T-helper 1 cell (primary cell): ENCODE results near the gene ATG14.
"Not testable (repeated sequence)": the region's sequence is repeated elsewhere in the genome, so short reads cannot be mapped to it uniquely, and the experiment has no call there.

Experiments
- DNase-seq, 5 donors: peaks; one replicate each; pipeline ENCODE4 v3.0.0-alpha.2; 2012 to 2020
- total RNA-seq, 4 donors: gene quantifications; one replicate each; lab custom pipeline; 2026; lab: John Stamatoyannopoulos, UW

ATG14 gene
- 50.6 to 65.3 (median 61.2) reads per million in 4 donors for total RNA-seq

DNA sequence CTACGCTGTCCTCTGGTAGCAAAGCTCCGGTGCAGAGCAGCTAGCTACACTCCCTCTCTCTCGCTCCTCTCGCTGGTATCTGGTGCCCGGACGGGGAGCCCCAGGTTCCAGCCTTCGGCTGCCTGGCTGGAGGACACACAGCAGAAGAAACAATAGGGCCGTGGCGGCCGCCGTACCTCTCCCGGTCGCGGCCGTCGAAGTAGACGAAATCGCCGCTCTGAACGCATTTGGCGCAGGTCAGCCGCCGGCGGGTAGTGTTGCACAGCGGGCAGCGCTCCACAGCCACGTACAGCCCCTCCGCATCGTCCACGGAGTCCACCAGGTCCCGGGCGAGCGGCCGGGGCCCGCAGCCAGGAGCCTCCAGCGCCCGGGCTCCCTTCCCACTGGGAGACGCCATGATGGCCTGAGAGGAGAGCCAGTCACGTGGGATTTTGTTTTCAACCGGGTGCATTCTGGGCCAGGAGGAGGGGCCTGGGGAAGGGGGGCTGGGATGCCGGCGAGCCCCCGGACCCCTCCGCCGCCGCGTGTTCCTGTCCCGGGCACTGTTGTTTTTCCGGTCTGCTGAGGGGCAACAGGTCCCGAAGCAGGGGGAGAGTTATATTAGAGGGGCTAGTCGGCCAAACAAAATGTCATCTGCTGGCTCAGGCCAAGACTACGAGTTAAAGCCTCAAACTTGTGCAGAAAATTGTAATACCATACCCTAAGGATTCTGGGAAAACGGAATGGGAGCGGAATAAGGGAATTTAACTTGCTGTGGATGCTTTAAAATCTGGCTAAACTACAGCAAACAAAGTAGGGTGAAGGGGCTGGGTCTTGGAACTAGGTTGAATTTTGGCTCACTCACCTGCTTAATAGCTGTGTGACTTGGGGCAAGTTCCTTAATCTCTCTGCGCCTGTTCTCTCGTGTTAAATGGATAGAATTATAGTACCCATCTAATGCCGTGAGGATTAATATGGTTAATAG lies at the start of gene ATG14:
TSS of gene ATG14 (minus strand) at position 405 of the 964 bp plus-strand sequence. CDS start at position 397, 8 bp downstream.
- peak; percentile 49 to 74 (median 63) for DNase-seq

GRCh38 chr14:55458800-55459515 lies 47.3 kb upstream of the ATG14 start:
- DNase-seq: peak in 1 of 5 donors; percentile 60

DNA sequence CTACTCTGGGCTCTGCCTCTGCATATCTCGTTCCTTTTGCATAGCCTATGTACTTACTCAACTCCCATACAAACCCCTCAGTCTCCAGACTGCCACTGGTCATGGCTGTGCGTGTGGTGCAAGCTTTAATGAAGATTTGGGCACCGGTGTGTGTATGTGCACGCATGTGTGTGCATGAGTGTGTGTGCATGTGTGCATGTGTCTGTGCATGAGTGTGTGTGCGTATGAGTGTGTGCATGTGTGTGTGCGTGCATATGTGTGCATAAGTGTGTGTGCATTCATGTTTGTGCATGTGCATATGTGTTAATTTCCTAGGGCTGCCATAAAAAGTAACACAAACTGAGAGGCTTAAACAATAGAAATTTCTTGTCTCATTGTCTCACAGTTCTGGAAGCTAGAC lies 45.9 kb upstream of the ATG14 start:
- no peak for DNase-seq

DNA sequence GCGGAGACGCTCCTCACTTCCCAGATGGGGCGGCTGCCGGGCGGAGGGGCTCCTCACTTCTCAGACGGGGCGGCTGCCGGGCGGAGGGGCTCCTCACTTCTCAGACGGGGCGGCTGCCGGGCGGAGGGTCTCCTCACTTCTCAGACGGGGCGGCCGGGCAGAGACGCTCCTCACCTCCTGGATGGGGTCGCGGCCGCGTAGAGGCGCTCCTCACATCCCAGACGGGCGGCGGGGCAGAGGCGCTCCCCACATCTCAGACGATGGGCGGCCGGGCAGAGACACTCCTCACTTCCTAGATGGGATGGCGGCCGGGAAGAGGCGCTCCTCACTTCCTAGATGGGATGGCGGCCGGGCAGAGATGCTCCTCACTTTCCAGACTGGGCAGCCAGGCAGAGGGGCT lies 44.8 kb upstream of the ATG14 start:
- not testable (repeated sequence) for DNase-seq

DNA sequence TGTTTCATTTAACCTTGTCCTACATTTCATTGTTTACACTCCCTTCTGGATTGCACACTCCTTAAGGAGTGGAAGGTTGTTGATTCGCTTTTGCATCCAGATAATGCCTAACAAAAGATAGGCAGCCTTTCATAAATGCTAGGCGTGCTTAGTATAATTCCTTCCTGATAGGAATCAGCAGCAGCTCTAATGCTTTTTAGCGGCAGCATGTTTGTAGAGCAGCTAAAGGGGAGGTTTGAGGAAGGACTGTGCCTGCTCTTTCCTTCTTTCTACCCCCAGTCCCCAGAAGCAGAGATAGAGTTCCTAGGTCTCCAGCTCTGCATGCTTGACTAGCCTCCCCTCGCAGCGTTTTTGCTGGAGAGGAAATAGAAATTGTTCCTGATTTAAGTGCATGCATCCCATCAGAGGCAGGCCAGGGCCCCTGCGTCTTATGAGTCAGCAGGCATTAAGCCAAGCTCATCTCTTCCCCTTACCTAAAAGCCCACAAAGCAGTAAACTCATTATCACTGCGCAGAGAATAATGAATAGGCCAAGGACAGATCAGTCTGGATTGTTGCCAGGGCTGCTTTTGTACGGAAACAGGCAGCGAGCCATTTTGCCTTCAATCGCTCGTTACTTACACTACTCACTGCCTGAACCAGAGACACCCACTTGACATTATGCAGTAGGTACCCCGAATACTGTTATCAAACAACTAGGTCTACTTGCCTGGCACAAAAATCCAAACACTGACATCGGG lies 42.8 kb upstream of the ATG14 start:
- no peak for DNase-seq

- DNase-seq: no peak
Measured at GRCh38 chr14:55451950-55452349, 40.3 kb upstream of the ATG14 start.

DNA sequence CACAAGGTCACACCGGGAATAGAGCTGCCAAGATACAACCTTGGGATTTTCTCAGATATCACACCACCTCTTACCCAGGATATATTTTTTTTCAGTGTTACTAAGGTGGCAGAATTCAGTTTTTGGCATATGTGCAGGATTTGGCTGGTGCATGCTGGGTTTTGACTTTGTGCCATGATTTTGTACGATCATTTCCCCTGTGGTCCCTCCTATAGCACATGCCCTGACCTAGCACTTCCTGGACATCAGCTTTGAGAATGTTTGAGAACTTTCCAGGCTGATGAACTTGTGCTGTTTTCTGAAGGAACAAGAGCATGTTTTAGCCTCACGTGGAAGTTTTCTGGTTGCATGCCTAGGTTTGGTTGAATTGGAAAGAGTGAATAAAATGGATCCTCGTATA lies 39.8 kb upstream of the ATG14 start:
- DNase-seq: no peak

DNA sequence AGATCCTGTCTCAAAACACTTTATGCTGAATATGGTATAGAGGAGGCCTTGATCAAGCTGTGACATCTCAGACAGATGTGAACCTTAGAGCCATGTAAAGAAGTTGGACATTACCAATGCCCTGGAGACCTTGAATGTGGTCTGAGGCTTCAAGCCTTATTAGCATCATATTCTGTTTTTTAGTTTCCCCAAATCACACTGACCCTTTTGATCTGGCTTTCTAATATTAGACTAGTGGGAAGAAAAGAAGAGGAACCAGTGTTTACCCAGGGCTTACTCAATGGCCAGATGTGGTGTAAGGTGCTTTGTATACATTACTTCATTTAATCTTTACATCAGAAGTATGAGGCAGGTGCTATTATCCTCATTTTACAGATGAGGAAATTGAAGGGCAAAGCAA lies 39.4 kb upstream of the ATG14 start:
- DNase-seq: no peak

GRCh38 chr14:55450539-55450938 lies 38.9 kb upstream of the ATG14 start:
- no peak for DNase-seq

DNA sequence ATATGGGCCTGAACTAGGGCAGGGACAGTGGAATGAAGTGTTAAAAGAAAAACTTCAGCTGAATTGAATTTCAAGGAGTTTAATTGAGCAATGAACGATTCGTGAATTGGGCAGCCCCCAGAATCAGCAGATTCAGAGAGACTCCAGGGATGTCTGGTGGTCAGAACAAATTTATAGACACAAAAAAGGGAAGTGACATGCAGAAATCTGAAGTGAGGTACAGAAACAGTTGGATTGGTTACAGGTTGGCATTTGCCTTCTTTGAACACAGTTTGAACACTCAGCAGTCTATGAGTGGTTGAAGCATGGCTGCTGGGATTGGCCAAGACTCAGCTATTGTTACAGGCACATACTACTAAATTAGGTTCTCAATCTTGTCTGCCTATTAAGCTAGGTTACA lies 38.5 kb upstream of the ATG14 start:
- DNase-seq: no peak

DNA sequence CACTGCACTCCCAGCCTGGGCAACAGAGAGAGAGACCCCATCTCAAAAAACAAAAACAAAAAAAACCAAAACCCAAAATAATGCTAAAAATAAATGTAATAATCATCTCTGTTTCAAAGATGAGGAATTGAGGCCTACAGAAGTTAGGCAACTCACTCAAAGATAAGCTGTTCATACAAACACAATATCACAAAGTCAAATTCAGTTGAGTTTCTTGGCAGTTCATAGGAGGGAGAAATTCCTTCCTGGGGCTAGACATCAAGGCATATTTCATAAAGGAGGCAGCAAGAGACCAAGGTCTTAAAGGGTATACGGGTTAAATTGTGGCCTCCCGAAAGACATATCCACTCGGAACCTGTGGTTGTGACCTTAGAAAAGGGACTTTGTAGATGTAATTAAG lies 37.5 kb upstream of the ATG14 start:
- DNase-seq: no peak

DNA sequence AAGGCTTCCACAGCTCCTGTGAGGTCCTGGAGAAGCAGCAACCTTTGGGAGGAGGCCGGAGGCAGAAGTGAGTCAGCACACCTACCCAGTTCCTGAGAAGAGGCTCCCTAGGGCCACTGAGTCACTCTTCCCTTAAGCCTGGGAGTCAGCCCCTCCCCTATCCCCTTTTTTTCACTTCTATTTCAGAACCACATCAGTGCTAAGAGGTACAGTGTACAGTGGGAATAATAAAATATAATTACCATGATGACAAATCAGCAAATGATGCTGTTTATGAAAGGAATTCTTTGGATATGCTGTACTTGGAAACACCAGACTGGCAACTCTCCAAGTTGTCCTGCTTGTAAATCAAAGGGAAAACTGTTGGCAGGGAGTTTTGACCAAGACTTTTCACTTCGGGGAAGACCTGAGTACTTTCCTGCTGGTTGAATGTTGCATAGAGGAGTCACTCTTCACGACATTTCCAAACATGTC lies 36.5 kb upstream of the ATG14 start:
- DNase-seq: no peak

GRCh38 chr14:55446833-55447232 lies 35.2 kb upstream of the ATG14 start:
- no peak for DNase-seq

DNA sequence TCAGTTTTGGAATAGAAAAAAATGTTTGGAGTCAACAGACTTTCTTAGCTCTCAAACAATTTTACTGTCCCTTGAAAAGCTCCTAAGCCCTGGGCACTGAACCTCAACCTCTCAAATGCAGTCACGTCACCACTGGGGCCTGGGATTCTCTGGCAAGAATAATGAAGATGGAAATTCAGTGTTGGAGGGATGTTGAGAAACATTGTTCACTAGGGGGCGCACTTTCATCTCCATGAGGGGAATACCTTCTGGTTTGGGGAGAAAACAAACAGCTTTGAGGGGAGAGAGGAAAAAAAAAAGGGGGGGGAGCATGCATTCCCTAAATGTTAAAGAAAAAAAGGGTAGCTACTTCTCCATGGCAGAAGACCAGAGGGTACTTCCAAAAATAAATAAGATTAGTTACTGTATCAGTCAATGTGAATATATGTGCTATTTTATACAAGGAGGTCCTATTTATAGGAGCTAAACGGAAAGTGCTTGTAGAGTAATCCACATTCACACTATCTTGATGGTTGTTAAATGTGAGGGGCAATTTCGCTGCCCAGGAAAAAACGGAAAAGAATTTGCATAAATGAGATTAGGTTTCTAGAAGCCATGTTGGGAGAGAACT lies 34.6 kb upstream of the ATG14 start:
- peak in 4 of 5 donors; percentile 26 to 55 (median 42) for DNase-seq

DNA sequence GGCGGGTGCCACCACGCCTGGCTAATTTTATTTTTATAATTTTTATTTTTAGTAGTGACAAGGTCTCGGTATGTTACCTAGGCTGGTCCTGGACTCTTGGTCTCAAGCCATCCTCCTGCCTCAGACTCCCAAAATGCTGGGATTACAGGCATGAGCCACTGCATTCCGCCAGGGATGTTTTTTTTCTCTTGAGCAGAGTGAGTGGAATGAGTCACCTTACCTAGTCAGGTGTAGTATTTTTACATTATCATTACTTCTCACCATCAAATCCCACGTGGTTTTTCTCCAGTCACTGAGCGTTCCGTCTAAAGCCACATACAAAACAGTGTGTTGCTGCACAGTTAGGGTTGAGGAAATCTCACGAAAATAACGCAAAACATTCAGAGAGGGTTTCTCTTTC lies 29.7 kb upstream of the ATG14 start:
- DNase-seq: no peak

DNA sequence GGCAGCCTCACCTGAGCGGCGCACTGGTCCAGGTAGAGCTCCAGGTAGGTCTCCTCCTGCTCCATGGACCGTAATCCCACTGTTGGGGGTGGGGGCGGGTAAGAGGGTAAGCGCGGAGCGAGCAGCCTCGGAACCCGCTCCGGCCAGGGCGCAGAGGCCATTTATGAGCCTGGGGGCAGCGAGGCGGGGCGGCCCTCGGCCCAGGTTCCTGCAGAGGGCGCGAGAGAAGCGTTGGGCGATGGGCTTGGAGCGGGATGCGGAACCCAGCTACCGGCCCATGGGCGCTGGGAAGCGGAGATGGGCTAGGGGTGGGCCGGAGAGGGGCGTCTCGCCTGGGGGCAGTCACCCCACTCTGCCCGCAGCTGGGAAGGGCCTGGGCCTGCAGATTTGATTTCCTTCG lies 28.8 kb upstream of the ATG14 start, which contains the start of gene TBPL2:
TSS of gene TBPL2 (minus strand) at position 232 of the 400 bp plus-strand sequence. CDS start at position 65, 167 bp downstream.
- no peak for DNase-seq

- DNase-seq: no peak
Measured at GRCh38 chr14:55438066-55438683, 26.5 kb upstream of the ATG14 start.

GRCh38 chr14:55436931-55437330 lies 25.3 kb upstream of the ATG14 start:
- no peak for DNase-seq

DNA sequence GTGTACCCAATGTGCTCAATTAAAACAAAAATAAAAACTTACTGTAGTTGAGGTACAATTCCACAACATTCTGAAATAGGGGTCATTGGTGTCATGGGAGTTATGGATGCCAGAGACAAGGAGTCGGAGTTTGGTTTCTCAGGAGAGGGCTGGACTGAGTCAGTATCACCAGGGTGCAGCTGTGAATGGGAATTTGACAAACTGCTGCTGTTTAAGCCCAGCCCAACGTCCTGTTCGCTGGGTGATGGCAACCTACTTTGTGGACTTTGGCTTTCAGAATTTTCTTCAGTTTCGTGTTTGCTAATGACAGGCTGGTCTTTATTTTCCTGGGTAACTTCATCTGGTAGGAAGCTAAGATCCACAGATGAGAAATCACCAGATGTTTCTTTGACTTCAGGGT lies 24.9 kb upstream of the ATG14 start:
- DNase-seq: no peak

DNA sequence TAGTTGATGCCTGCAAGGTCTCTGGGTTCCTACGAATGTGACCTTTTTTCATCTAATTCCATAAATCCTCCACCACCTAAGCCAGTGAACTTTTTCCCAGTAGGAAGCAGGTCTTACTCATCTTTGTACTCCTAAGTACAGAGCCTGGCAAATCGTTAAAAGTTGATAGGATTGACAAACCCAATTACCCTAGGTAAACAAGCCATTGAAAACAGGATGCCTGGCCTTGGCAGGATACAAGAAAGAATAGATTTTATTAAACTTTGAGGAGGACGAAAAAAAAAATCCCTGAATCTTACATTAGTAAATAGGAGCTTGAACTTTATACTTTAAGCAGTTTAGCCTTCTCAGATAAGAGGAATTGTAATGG lies 23.2 kb upstream of the ATG14 start:
- DNase-seq: no peak

- DNase-seq: no peak
Measured at GRCh38 chr14:55433880-55434804, 22.5 kb upstream of the ATG14 start.
